Fibroblast of peridontal ligament (primary cell): ENCODE data around the gene GPA33.
A peak's percentile ranks its signal among the peaks of the same experiment; 100 is the strongest.

Source experiments
- DNase-seq: peaks from one replicate; pipeline ENCODE4 v3.0.0-alpha.2; 2010; ENCODE audit errors: extremely low read depth

Gene GPA33

GRCh38 chr1:167086768-167087167 lies 3.4 kb downstream of the GPA33 start:
- DNase-seq, result no peak

GRCh38 chr1:167086033-167086432 lies 4.1 kb downstream of the GPA33 start:
- DNase-seq, result no peak

DNA sequence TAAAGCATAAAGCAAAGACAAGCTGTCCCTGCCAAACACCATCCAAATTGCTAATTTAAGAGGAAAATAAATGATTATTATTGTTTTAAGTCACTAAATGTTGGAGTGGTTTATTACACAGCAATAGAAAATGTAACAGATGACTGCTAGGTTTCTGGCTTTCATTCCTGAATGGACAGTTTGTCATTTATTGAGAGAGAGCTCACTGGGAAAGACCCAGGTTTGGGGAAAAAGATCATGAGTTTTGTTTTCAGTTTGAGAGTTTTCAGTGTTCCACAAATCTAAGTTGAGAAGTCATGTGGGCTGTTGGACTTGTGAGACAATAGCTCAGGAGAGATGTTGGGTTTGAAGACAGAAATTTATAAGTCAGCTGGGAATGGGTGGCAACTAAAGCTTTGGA lies 5.4 kb downstream of the GPA33 start:
- DNase-seq, result no peak

- no peak for DNase-seq
Observed at GRCh38 chr1:167083871-167084270, 6.3 kb downstream of the GPA33 start.

DNA sequence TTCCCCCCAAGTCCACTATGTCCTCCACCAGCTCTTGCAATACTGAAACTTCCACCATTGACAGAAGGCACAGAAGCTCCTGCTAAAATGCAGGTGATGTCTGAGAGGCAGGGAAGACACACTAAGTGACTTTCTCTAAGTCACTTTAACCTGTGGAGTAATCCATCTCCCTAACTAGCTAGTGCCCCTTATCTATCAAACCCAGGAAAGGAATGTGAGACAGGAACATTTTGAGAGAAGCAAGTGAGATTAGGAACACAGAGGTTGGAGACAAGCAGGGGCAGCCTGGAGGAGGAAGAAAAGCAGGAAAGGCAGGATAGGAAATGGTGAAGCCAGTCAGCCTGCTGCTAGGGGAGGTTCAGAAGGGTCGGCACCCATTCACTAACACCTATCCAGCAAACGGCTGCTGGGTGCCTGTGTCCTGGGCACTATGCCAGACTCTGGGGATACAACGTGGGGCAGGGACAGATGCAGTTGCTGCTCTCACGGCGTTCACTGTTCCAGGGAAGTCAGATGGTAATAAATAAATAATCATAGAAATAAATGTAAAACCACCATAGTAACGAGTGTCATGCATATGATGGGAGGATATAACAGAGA lies 7.0 kb downstream of the GPA33 start:
- DNase-seq, result no peak

DNA sequence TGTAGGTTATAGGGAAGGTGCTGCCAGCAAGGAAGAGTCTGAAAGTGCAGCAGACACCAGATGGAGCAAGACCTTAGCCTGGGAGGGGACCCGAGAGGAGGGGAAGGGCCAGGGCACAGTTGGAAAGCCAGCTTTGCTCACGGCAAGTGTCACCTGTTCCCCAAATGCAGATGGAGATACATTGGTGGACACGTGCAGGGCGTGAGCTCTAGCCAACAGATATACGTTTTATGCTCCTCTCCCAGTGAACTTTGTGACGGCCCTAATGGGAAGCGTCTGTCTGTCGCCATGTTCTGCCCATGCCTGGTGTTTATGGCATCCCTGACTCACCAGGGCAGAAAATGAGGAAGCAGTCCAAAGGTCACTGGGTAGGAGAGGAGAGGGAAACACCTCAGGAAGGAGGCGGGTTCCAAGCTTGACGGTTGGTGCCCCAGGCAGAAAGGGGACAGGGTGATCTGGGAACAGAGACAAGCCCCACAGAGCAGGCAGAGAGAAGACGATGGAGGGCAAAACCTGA lies 7.6 kb downstream of the GPA33 start:
- no peak for DNase-seq

GRCh38 chr1:167081594-167082156 lies 8.5 kb downstream of the GPA33 start:
- DNase-seq, result no peak

DNA sequence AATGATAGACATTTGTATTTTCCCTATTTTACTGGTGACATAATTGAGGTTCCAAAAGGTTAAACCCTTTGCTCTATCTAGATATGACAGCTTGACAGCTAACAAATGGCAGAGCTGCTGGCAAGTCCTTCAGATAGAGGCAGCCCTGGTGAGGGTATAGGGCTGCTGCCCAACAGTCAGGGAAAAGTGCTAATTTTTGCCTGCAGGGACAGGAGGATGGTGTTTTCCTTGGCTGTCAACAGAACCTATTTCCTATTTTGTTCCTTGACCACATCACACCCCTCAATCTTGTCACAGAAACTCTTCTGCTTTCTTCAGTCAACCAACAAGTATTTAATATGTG lies 12.3 kb downstream of the GPA33 start:
- no peak for DNase-seq

DNA sequence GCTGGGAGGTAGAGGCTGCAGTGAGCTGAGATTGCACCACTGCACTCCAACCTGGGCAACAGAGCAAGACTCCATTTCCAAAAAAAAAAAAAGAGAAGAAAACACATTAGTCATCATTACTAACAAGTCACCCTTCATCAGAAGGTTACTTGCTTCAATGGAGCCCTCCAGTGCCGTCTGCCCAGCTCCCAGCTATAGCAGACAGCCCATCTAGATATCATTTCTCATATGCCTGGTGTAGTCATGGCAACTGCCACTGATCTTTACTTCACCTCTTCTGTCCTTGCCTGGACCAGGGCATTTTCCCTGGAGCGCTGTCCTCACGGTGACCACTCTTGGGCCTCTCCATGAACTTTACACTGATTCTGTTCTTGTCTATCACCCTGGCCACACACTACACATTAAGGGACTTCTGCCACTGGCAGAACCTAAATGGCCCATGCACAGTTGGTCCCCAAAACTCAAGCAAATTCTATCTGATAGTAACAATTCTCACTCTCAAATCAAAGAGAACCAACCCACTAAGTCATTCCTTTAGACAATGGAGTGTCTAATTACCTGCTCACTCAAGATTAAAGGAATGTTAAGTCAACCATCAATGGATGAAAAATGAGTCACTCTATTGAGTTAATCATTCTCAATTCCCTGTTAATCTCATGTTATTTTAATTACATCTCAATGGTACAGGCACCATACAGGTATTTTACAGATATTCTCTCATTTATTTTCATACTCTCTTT lies 12.9 kb downstream of the GPA33 start:
- DNase-seq, result no peak

GRCh38 chr1:167076136-167076710 lies 14.0 kb downstream of the GPA33 start:
- DNase-seq, result no peak

- DNase-seq, result no peak
Observed at GRCh38 chr1:167071286-167071685, 18.9 kb downstream of the GPA33 start.

DNA sequence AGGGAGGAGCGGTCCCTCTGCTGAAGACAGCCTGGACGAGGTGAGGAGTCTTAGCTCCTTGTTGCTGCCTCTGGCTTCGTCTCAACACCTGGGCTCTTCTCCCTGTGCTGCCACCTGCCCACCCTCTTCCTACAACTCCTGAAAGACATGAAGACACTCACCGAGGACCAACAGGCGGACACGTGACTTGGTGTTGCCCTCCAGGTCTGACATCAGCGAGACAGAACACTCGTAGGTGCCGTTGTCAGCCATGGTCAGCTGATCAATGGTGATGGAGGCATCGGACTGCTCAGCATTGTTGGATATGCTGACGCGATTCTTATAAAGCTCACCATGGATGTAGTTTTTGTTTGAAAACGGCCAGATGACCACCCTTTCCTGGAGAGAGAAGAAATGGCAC lies 21.4 kb downstream of the GPA33 start:
- DNase-seq, result no peak

GRCh38 chr1:167067904-167068303 lies 22.3 kb downstream of the GPA33 start:
- no peak for DNase-seq

DNA sequence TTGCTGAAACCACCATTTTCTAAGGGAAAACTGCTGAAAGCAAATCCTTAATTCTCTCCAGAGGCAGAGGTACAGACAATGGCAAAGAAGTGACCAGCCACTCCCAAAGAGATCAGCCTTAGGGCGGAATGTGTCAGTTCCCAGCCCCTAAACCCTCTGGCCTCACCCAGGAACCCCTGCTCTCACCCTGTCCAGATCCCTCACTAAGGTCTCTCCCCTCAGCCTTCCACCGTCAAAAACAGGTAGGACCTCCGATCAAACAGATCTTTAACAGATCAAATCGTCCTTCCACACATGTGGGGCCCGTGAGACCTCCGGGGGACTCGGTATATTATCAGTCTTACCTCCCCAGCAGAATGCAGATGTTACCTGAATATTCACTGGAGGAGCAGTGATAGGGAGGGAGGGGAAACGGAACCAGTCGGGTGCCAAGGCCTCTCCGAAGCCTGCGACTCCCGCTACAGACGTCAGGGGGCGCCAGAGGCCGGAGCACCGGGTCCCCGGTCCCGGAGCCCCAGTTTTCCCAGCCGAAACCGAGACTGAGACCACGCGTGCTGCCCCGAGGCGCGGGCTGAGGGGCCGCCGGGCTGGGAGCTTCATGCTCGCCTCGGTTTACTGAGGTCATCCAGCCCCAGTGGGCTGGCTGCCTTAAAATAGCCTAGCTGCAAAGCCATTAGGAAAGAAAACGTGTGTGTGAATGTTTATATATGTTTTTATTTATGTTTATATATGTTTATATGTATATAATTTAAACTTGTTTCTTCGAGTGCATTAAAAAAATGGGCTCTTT lies 23.6 kb downstream of the GPA33 start:
- DNase-seq, result peak; percentile 34

- DNase-seq, result no peak
Observed at GRCh38 chr1:167065471-167065870, 24.7 kb downstream of the GPA33 start.

DNA sequence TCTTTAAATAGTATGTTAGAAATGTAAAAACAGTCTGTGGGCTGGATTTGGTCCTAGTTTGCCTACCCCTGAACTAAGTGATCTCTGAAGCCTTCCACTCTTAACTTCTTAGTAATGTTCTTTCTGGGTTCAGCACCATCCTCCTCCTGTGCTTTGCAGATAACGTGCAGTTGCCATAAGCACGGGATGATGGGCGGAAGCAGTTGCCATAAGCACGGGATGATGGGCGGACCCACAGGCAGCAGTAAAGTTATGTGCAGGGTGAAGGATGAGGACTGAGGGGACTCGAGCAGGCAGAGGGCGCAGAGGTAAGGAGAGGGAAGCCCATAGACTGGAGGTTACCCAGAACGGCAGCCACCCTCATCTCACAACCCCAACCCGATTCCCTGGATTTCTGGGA lies 25.6 kb downstream of the GPA33 start:
- DNase-seq, result no peak

- DNase-seq, result no peak
Observed at GRCh38 chr1:167061073-167061464, 29.1 kb downstream of the GPA33 start.

DNA sequence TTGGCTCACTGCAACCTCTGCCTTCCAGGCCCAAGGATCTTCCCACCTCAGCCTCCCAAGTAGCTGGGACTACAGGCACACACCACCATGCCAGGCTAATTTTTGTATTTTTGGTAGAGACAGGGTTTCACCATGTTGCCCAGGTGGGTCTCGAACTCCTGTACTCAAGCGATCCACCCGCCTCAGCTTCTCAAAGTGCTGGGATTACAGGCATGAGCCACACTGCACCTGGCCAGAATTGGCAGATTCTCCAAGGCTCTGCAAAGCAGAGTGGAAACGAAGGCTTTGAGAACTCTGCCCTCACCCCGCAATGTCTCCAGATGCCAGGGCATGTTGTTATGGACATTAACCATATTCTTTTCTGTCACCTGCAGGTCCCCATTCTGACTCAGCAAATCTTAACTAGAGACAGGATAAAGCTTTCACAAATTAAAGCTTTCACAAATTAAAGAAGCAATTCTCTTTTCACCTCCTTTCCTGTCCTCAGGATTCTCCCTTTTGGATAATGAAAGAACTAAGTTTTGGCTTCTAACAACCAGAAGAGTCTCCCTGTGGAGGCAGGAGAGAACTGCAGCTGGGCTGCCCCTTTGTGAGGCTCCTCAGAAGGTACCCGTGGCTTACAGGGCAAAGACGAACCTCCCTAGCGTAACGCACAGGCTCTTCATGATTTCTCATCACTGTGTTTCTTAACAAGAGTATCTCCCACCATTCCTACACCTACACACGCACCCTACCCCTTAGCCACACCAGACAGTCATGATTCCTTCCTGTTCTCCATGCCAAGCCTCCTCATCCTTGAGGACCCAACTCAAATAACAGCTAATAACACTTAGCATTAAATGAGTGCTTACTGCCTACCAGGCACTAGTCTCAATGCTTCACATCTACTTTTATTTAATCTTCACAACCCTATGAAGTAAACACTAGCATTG lies 29.8 kb downstream of the GPA33 start:
- DNase-seq, result peak; percentile 4

DNA sequence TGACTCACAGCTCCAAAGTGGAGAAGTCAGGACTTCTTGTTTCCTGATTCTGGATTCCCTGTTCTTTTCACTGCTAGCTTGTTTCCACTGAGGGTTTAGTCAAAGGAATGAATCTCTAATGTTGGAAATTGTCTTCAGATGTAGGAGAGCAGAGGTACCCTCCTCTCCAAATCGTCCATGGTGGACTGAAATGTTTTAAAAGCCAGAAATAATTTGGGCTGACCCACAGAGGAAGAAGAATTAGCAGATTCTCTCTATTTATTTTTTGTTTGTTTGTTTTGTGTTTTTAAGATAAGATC lies 30.4 kb downstream of the GPA33 start:
- DNase-seq, result no peak

DNA sequence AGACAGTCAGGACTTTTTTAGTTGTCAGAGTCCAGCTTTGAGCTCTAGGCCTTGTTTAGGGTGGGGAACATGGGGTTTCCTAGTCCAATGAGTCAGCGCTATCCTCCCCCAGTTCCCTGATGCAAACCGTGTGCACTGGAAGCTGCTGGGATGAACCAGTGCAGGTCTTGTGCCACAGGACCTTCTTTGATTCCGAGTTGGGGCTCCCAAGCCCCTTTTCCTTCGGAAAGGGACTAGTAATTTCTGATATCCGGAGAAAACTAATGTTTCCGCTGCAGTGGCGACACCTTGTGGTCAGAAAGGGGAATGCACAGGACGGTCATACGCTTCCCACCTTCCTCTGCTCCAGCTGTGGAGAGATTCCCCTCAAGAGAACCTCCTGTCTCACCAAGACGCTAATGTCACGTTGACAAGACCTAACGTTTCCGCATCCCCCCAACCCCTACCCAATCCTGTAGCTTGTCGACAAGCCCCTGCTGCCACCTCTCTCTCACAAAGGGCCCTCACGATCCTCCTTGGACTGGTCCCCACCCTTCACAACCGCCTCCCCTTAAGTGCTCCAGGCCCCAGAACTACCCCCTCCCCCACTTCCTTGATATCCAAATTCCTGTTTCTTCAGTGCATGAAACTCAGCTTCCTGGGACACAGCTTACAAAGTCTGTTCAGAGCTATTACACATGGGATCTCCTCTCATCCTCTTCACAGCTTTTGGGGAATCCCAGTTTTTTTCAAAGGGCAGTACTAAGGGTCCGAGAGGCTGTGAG lies 30.9 kb downstream of the GPA33 start:
- peak; percentile 66 for DNase-seq
